GM23338 (cell line): ENCODE measurements around the gene MAGEB3. TPM values are rescaled to one million over a fixed set of nuclear protein-coding genes. Genes with fewer than 3 reads are reported as not detected.
A peak's percentile ranks its signal among the peaks of the same experiment; 100 is the strongest.

ENCODE experiments used
- ATAC-seq: fragments of 200-7000 bp; cut with Tn5 transposase; 3 replicates; pipeline ENCODE4 v1.9.1; 2020
- DNase-seq: peaks from one replicate; pipeline ENCODE4 v3.0.0-alpha.2; 2015; ENCODE audit warnings: low spot score
- H2AFZ ChIP-seq: fragments of 200-600 bp; sonication (generic); 2 replicates; pipeline ENCODE4 v1.8.0; 2016; ENCODE audit warnings: antibody characterized with exemption, mild to moderate bottlenecking, moderate library complexity
- H3F3A ChIP-seq: fragments of 200-600 bp; sonication (generic); replicated peaks from 2 replicates; pipeline ENCODE4 v1.8.0; 2017; ENCODE audit warnings: antibody characterized with exemption, mixed run types, low read depth
- H3K27ac ChIP-seq: fragments of 200-600 bp; sonication (generic); 2 replicates; pipeline ENCODE4 v1.6.1; 2016; ENCODE audit warnings: low read depth
- H3K27me3 ChIP-seq: fragments of 200-600 bp; sonication (generic); 2 replicates; pipeline ENCODE4 v1.8.0; 2016; ENCODE audit warnings: mild to moderate bottlenecking, mixed run types, moderate library complexity; ENCODE audit not compliant: insufficient read depth
- H3K36me3 ChIP-seq: fragments of 200-600 bp; sonication (generic); 2 replicates; pipeline ENCODE4 v1.8.0; 2016; ENCODE audit warnings: mild to moderate bottlenecking; ENCODE audit not compliant: insufficient read depth
- H3K4me1 ChIP-seq: fragments of 200-600 bp; sonication (generic); 2 replicates; pipeline ENCODE4 v1.8.0; 2016; ENCODE audit warnings: mild to moderate bottlenecking, moderate library complexity; ENCODE audit not compliant: insufficient read depth
- H3K4me2 ChIP-seq: fragments of 200-600 bp; sonication (generic); 2 replicates; pipeline ENCODE4 v1.7.1; 2017; ENCODE audit warnings: mixed run types
- H3K4me3 ChIP-seq: fragments of 200-600 bp; sonication (generic); 2 replicates; pipeline ENCODE4 v1.6.1; 2016; ENCODE audit warnings: mixed run types
- H3K79me2 ChIP-seq: fragments of 200-600 bp; sonication (generic); replicated peaks from 2 replicates; pipeline ENCODE4 v1.8.0; 2017; ENCODE audit warnings: mild to moderate bottlenecking; ENCODE audit not compliant: insufficient read depth
- H3K9me2 ChIP-seq: fragments of 200-600 bp; sonication (generic); 2 replicates; pipeline ENCODE4 v1.8.0; 2017; ENCODE audit not compliant: insufficient read depth
- H4K20me1 ChIP-seq: fragments of 200-600 bp; sonication (generic); replicated peaks from 2 replicates; pipeline ENCODE4 v1.8.0; 2017; ENCODE audit warnings: mild to moderate bottlenecking; ENCODE audit not compliant: insufficient read depth
- H3K27ac Mint-ChIP-seq: 2 replicates; pipeline ENCODE4 v1.8.0; 2020; ENCODE audit warnings: inconsistent platforms, mild to moderate bottlenecking, moderate library complexity, mixed read lengths
- H3K27me3 Mint-ChIP-seq: 3 replicates; pipeline ENCODE4 v1.8.0; 2022; ENCODE audit warnings: low read depth, mild to moderate bottlenecking, moderate library complexity, mixed read lengths, inconsistent platforms; ENCODE audit not compliant: insufficient read depth, poor library complexity
- H3K36me3 Mint-ChIP-seq: 3 replicates; pipeline ENCODE4 v1.8.0; 2021; ENCODE audit warnings: low read depth, mild to moderate bottlenecking, inconsistent platforms, moderate library complexity, mixed read lengths
- H3K4me1 Mint-ChIP-seq: 3 replicates; pipeline ENCODE4 v1.8.0; 2020; ENCODE audit warnings: mild to moderate bottlenecking, inconsistent platforms, mixed read lengths
- H3K4me3 Mint-ChIP-seq: 3 replicates; pipeline ENCODE4 v1.8.0; 2021; ENCODE audit warnings: moderate library complexity, mild to moderate bottlenecking, inconsistent platforms, mixed read lengths
- H3K9me3 Mint-ChIP-seq: 3 replicates; pipeline ENCODE4 v1.8.0; 2020; ENCODE audit warnings: moderate library complexity, mild to moderate bottlenecking, inconsistent platforms, mixed read lengths
- CREB1 ChIP-seq: fragments of 250-450 bp; sonication (Bioruptor Pico); IDR thresholded peaks from 2 replicates; pipeline ENCODE4 v1.5.0; 2020; ENCODE audit warnings: low read depth, mild to moderate bottlenecking, moderate library complexity
- EZH2 ChIP-seq: fragments of 200-600 bp; sonication (generic); IDR thresholded peaks from one replicate; pipeline ENCODE4 v1.8.0; 2017; ENCODE audit warnings: antibody characterized with exemption, mild to moderate bottlenecking, low read depth; ENCODE audit not compliant: unreplicated experiment
- JUNB ChIP-seq: IDR thresholded peaks from one replicate; pipeline ENCODE4 v1.6.1; 2016; ENCODE audit warnings: antibody characterized with exemption; ENCODE audit not compliant: unreplicated experiment
- NANOG ChIP-seq: IDR thresholded peaks from 2 replicates; pipeline ENCODE4 v1.6.1; 2016; ENCODE audit warnings: antibody characterized with exemption, borderline replicate concordance
- STAT1 ChIP-seq: IDR thresholded peaks from one replicate; pipeline ENCODE4 v1.6.1; 2016; ENCODE audit warnings: antibody characterized with exemption; ENCODE audit not compliant: unreplicated experiment
- ZNF462 ChIP-seq: fragments of 250-450 bp; sonication (Bioruptor Pico); IDR thresholded peaks from 2 replicates; pipeline ENCODE4 v1.5.0; 2020; ENCODE audit warnings: mild to moderate bottlenecking, moderate library complexity
- polyA plus RNA-seq: library from polyadenylated mRNA; unstranded; fragments of >200 nt; fragmentation: Nextera tagmentation; extraction: Ambion mirVana; gene quantifications from 2 replicates; pipeline ENCODE4 v1.2.1, GENCODE V29; 2016
- total RNA-seq: library from RNA; depleted of rRNA; stranded (reverse); fragments of >200 nt; shearing (Covaris generic); gene quantifications from 2 replicates; pipeline ENCODE4 v1.2.3, GENCODE V29; 2014

The MAGEB3 gene
- total and polyA plus RNA-seq, 2 experiments from 2014 or later = not detected

- no peaks in the 10 kb centered on the region for H3K9me2 ChIP-seq
- H3K79me2 ChIP-seq = no peaks in the 10 kb centered on the region
- H3K4me1 Mint-ChIP-seq = peaks cover 5% of the 10 kb centered on the region; the same call in 2 of the 3 replicates
- no peak overlapping the region for H2AFZ ChIP-seq
- H3K27me3 Mint-ChIP-seq = peaks cover 1% of the 10 kb centered on the region
- no peak overlapping the region for H3K4me3 ChIP-seq
- ATAC-seq = peak; percentile 92
- H3K4me3 Mint-ChIP-seq = no peak overlapping the region
- H3F3A ChIP-seq = no peaks in the 10 kb centered on the region
- H3K27ac ChIP-seq = peak overlapping the region; percentile 64
- H3K9me3 Mint-ChIP-seq = peaks cover 3% of the 10 kb centered on the region; the same call in 1 of the 3 replicates
- peaks cover 5% of the 10 kb centered on the region; the same call in 2 of the 3 replicates for H3K36me3 Mint-ChIP-seq
- no peak overlapping the region for H3K27ac Mint-ChIP-seq
- no peaks in the 10 kb centered on the region for H3K4me1 ChIP-seq
- DNase-seq = peak; percentile 68
- no peaks in the 10 kb centered on the region for H3K36me3 ChIP-seq
- no peaks in the 10 kb centered on the region for H3K27me3 ChIP-seq
- TF ChIP-seq NANOG = peak; percentile 58; the same call in 1 of the 2 replicates
- no peak for TF ChIP-seq EZH2
- TF ChIP-seq ZNF462 = peak; percentile 52; the same call in 1 of the 2 replicates
- no peak overlapping the region; the same call in 1 of the 2 replicates for H3K4me2 ChIP-seq
- H4K20me1 ChIP-seq = no peaks in the 10 kb centered on the region
These were observed 11.1 kb upstream of the MAGEB3 start for GRCh38 chrX:30219372-30219771.

GRCh38 chrX:30220661-30221060 lies 9.8 kb upstream of the MAGEB3 start:
- H3K4me1 Mint-ChIP-seq = peaks cover 5% of the 10 kb centered on the region; the same call in 2 of the 3 replicates
- DNase-seq = no peak
- no peaks in the 10 kb centered on the region for H3K4me1 ChIP-seq
- H2AFZ ChIP-seq = no peak overlapping the region
- H3F3A ChIP-seq = no peaks in the 10 kb centered on the region
- H3K27ac ChIP-seq = no peak overlapping the region; the same call in 1 of the 2 replicates
- no peaks in the 10 kb centered on the region for H3K9me2 ChIP-seq
- H3K27me3 ChIP-seq = no peaks in the 10 kb centered on the region
- no peak overlapping the region for H3K4me3 ChIP-seq
- no peak for ATAC-seq
- H3K27ac Mint-ChIP-seq = no peak overlapping the region
- no peak overlapping the region for H3K4me3 Mint-ChIP-seq
- H4K20me1 ChIP-seq = no peaks in the 10 kb centered on the region
- H3K36me3 ChIP-seq = no peaks in the 10 kb centered on the region
- no peaks in the 10 kb centered on the region for H3K79me2 ChIP-seq
- no peak overlapping the region for H3K4me2 ChIP-seq
- peaks cover 4% of the 10 kb centered on the region for H3K27me3 Mint-ChIP-seq
- H3K9me3 Mint-ChIP-seq = no peaks in the 10 kb centered on the region
- H3K36me3 Mint-ChIP-seq = peaks cover 3% of the 10 kb centered on the region; the same call in 1 of the 3 replicates
- no peak for TF ChIP-seq STAT1
- no peak for TF ChIP-seq CREB1 (CRISPR knock-in tag)
- no peak for TF ChIP-seq JUNB
- TF ChIP-seq ZNF462 = no peak
